Right lobe of liver (tissue), 4 donors: Measurements from ENCODE around the gene LLGL1.

Experiments used
- CTCF ChIP-seq, 4 donors: fragments of 200-600 bp in 3 of 4; fragments of 450-650 bp in 1 of 4; IDR thresholded peaks; one replicate each; pipeline versions ENCODE4 v1.5.1 to v1.8.0; 2016 to 2022; ENCODE audit warnings: antibody characterized with exemption in 4 of 4, mild to moderate bottlenecking in 2 of 4
- POLR2A ChIP-seq: fragments of 450-650 bp; IDR thresholded peaks from one replicate; pipeline ENCODE4 v1.6.1; 2017; ENCODE audit warnings: antibody characterized with exemption, mild to moderate bottlenecking
- donor health status: DM: no; HTN: no; CAD: no.
- donor health status: DM: no; HTN: no; CAD: no.
- donor health status: DM: no; HTN: yes; CAD: no.

DNA sequence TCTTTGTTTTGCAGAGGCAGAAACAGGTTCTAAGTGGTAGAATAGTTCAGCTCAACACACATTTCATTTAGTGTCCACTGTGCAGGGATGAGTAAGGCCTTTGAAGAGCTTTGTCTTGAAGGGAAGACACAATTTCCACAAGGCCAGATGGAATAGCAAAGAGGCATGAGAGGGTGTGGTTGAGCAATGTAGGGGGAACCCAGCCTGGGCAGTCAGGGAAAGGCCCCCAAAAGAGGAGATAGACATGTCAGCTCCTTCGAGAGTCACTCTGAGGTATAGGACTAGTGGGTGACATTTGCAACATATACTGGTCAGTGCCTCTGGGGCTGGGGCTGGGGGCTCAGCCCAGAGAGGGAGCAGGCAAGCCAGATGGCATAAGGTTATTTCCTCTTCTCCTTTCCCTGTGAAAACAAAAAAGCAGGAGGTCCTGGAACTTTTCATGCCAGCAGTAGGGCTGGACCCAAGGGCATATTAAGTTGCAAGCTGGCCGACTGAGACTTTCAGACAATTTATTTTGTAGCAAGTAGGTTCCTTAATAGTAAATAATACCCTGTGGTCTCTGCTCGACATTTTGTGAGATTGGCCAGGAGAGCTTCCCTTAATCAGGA is 34.7 kb upstream of the LLGL1 start:
- TF ChIP-seq CTCF (IDR thresholded peaks at IDR 0.05) (no peak), POLR2A (no peak)
